Adrenal gland (tissue), 12 donors: ENCODE data around the gene ACAP3. TPM values are rescaled to one million over a fixed set of nuclear protein-coding genes. Genes with fewer than 3 reads are reported as not detected.

Source experiments
- DNase-seq, 7 donors: peaks; one replicate each; pipeline ENCODE4 v3.0.0-alpha.2; 2019 to 2020
- H3K27ac ChIP-seq, 5 donors: fragments of 200-600 bp; sonication (generic) in 4 of 5; 1 replicate in 3 of 5; 2 replicates in 2 of 5; pipeline versions ENCODE4 v1.5.1 to v1.8.0; 2016 to 2020; ENCODE audit warnings: mild to moderate bottlenecking in 1 of 5
- H3K27me3 ChIP-seq: fragments of 200-600 bp; 2 replicates; pipeline ENCODE4 v1.8.0; 2021
- H3K36me3 ChIP-seq, 2 donors: fragments of 200-600 bp; replicated peaks in 1 of 2; 1 replicate in 1 of 2; 2 replicates in 1 of 2; pipeline versions ENCODE4 v1.5.1 to v1.8.0; 2018 to 2022
- H3K4me1 ChIP-seq, 2 donors: fragments of 200-600 bp; replicated peaks in 1 of 2; 1 replicate in 1 of 2; 2 replicates in 1 of 2; pipeline versions ENCODE4 v1.5.1 to v1.8.0; 2018 to 2021
- H3K4me3 ChIP-seq, 4 donors: fragments of 200-600 bp; sonication (generic) in 3 of 4; one replicate each; pipeline ENCODE4 v1.5.1; 2016 to 2018
- H3K9me3 ChIP-seq, 3 donors: fragments of 200-600 bp; sonication (generic) in 1 of 3; replicated peaks in 1 of 3; 1 replicate in 2 of 3; 2 replicates in 1 of 3; pipeline versions ENCODE4 v1.5.1 to v1.8.0; 2016 to 2021
- POLR2A ChIP-seq, 2 donors: fragments of 450-650 bp; IDR thresholded peaks; one replicate each; pipeline ENCODE4 v1.6.1; 2017; ENCODE audit warnings: antibody characterized with exemption in 2 of 2, mild to moderate bottlenecking in 2 of 2, moderate library complexity in 1 of 2
- WGBS, 4 donors: extraction: QIAGEN DNeasy Blood & Tissue Kit in 2 of 4; methylation state at CpG; one replicate each; pipeline versions ENCODE4 v1.1.5 to v1.1.7; 2013 to 2017; 5-methylcytosine and 5-hydroxymethylcytosine counted together
- intact Hi-C, 2 donors: fragments of 100-400 bp; cut with DNase I; formaldehyde crosslinking; loops; one replicate each; pipeline versions ENCODE4 v1.14.1 to v1.15.0; 2022 to 2023
- polyA plus RNA-seq, 3 donors: library from polyadenylated mRNA; stranded (reverse); fragments of 200-250 nt in 2 of 3; fragments of 350-450 nt in 1 of 3; fragmentation: Illumina TruSeq in 1 of 3; extraction: RNeasy Lipid Tissue Mini Kit (QIAGEN cat#74804) in 1 of 3; gene quantifications; one replicate each; pipeline ENCODE4 v1.2.3, GENCODE V29; 2013 to 2014
- total RNA-seq, 9 donors: library from RNA; depleted of rRNA in 4 of 9; stranded (reverse); fragments of >200 nt in 4 of 9; fragments of 120-200 nt in 1 of 9; fragmentation: NEBNext Ultra II Directional in 1 of 9; extraction: Animal tissue kit (Norgen Biotek cat#: 25700) in 1 of 9; gene quantifications; one replicate each; pipeline versions ENCODE4 v1.1.0 to v1.2.4, GENCODE V29; 2013 to 2023
- TF ChIP-seq, protein P1 (sequence below), 6 experiments: fragments of 450-650 bp in 4 of 6; fragments of 200-600 bp in 2 of 6; sonication (generic) in 1 of 6; IDR thresholded peaks; 1 replicate in 5 of 6; 2 replicates in 1 of 6; pipeline versions ENCODE4 v1.5.1 to v1.8.0; 2016 to 2021; ENCODE audit warnings: antibody characterized with exemption in 6 of 6, mild to moderate bottlenecking in 2 of 6, moderate library complexity in 1 of 6
- donor health status: healthy with polysubstance abuse.
- donor health status: Bipolar disorder and iron deficiency.
- donor health status: DM: yes; HTN: yes; CAD: no.
- donor health status: DM: no; HTN: no; CAD: no.
- donor health status: DM: no; HTN: no; CAD: no.
- donor health status: DM: yes; HTN: yes; CAD: no.

The ACAP3 gene
- total and polyA plus RNA-seq, 12 donors = 5.0 to 385 (median 40.8) TPM

DNA sequence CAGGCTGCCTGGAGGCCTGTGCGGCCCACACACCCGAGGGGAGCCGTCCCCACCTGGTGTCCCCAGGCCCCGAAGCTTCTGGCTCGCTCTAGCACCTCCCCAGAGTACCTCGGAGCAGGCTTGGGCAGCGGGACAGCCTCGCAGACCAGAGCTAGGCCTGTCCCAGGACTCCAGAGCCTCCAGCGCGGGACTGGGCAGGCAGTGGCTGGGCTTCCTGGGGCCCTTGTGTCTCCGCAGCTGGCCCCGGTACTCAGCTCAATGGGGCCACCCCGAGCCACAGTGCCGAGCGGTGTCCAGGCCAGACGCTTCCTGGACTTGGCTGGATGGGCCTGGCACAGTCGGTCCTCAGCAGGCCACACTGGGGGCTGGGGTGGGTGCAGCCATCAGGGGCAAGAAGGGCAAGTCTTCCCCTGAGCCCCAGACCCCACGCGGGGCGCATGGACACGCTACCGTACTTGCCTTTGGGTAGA lies 22.6 kb downstream of the ACAP3 start:
- intact Hi-C loops = no loop called here
- Histone ChIP-seq H3K4me3 (no peak overlapping the region), H3K9me3 (no peaks in the 10 kb centered on the region), H3K27me3 (peaks cover 18% of the 10 kb centered on the region), H3K36me3 (no peaks in the 10 kb centered on the region), H3K27ac (no peak overlapping the region), H3K4me1 (peaks cover 4 to 16% of the 10 kb centered on the region in 2 donors)
- WGBS, 4 donors = 60 to 94% (median 91%) methylated on average over 2 to 22 of the region's 22 CpGs
- no peak for DNase-seq
- no peak for TF ChIP-seq POLR2A (IDR thresholded peaks at IDR 0.05)
- TF ChIP-seq, protein P1, sequence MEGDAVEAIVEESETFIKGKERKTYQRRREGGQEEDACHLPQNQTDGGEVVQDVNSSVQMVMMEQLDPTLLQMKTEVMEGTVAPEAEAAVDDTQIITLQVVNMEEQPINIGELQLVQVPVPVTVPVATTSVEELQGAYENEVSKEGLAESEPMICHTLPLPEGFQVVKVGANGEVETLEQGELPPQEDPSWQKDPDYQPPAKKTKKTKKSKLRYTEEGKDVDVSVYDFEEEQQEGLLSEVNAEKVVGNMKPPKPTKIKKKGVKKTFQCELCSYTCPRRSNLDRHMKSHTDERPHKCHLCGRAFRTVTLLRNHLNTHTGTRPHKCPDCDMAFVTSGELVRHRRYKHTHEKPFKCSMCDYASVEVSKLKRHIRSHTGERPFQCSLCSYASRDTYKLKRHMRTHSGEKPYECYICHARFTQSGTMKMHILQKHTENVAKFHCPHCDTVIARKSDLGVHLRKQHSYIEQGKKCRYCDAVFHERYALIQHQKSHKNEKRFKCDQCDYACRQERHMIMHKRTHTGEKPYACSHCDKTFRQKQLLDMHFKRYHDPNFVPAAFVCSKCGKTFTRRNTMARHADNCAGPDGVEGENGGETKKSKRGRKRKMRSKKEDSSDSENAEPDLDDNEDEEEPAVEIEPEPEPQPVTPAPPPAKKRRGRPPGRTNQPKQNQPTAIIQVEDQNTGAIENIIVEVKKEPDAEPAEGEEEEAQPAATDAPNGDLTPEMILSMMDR (IDR thresholded peaks at IDR 0.05) = no peak

DNA sequence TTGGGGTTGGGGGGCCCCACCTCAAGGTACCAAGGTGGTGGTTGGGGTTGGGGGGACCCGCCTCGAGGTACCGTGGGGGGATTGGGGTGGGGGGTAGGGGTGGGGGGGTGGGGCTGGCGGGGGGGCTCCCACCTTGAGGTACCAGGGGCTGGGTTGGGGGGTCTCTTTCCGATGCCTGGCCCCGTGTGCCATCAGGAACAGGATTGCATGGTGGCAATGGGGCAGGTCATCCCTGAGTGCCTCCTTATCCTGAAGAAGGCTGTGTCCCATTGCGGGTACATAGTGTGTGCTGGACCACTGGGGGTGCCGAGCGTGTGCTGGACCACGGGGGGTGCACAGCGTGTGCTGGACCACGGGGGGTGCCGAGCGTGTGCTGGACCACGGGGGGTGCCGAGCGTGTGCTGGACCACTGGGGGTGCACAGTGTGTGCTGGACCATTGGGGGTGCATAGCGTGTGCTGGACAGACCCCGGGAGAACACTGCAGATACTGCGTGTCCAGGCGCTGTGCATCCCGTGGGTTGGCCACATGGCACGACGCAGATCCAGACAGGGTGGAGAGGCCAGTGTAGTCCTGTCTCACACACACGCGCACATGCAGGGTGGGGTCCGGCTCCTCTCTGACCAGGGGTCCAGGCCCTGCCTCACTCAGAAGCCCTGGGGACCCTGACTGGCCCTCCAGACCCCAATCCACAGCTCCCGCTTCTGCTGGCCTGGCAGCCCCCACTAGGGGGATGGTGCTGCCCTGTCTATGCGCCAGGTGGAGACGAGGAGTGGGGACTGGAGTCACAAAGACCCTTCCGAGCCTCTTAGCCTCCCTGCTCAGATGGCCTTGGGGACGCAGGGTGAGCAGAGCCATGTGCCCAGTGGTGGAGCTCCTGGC lies 23.3 kb downstream of the ACAP3 start:
- no peak overlapping the region for H3K4me3 ChIP-seq
- intact Hi-C loops = no loop called here
- TF ChIP-seq POLR2A (IDR thresholded peaks at IDR 0.05) = no peak
- TF ChIP-seq, protein P1 (IDR thresholded peaks at IDR 0.05) = no peak
- 64 to 82% (median 80%) methylated on average over 12 to 31 of the region's 32 CpGs for WGBS, 4 donors
- H3K9me3 ChIP-seq = no peaks in the 10 kb centered on the region
- no peak overlapping the region for H3K27ac ChIP-seq
- no peak for DNase-seq
- no peaks in the 10 kb centered on the region for H3K36me3 ChIP-seq
- H3K27me3 ChIP-seq = peaks cover 18% of the 10 kb centered on the region
- H3K4me1 ChIP-seq = peaks cover 4 to 16% of the 10 kb centered on the region in 2 donors

DNA sequence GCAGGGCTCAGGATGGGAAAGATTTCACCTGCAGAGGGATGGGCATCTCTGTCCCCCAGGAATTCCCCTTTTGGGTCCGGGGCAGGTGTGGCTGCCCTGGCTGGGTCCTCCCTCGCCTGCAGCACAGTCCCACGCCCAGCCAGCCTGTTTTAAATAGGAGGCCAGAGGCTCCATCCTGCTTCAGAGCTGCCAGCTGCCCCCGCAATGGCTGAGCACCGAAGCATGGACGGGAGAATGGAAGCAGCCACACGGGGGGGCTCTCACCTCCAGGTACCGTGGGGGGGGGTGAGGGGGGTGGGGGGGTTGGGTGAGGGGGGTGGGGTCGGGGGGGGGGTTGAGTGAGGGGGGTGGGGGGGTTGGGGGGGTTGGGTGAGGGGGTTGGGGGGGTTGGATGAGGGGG lies 23.9 kb downstream of the ACAP3 start:
- Histone ChIP-seq H3K36me3 (no peaks in the 10 kb centered on the region), H3K4me3 (no peak overlapping the region), H3K27ac (no peak overlapping the region), H3K4me1 (peaks cover 4 to 16% of the 10 kb centered on the region in 2 donors), H3K9me3 (no peaks in the 10 kb centered on the region), H3K27me3 (peaks cover 18% of the 10 kb centered on the region)
- intact Hi-C loops = no loop called here
- DNase-seq = no peak
- 10 to 15% (median 13%) methylated on average over 4 to 8 of the region's 9 CpGs; no CpG with 5 or more reads in 1 of the 4 donors for WGBS, 4 donors
- TF ChIP-seq POLR2A (IDR thresholded peaks at IDR 0.05) = no peak
- TF ChIP-seq, protein P1 (IDR thresholded peaks at IDR 0.05) = no peak

DNA sequence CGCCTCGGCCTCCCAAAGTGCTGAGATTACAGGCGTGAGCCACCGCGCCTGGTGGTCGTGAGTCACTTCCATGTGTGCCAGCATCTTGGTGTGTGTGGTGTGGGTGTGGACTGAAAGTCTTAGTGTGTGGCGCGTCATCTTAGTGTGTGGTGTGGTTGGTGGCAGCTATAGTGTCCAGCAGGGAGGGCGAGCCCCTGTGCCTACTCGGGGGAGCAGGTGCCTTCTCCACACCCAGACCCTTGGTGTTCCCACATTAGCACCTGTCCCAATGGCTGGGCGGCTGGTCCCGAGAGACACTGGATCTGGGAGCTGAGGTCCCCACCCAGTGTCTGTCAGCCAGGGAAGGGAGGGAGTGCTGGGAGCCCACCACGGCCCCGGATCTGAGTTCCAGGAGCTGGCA lies 24.7 kb downstream of the ACAP3 start:
- H3K9me3 ChIP-seq = no peaks in the 10 kb centered on the region
- H3K27me3 ChIP-seq = peaks cover 18% of the 10 kb centered on the region
- WGBS, 4 donors = 65 to 72% (median 69%) methylated on average over 8 to 14 of the region's 14 CpGs
- H3K4me1 ChIP-seq = peaks cover 4 to 16% of the 10 kb centered on the region in 2 donors
- H3K36me3 ChIP-seq = no peaks in the 10 kb centered on the region
- intact Hi-C loops = no loop called here
- no peak for TF ChIP-seq POLR2A (IDR thresholded peaks at IDR 0.05)
- TF ChIP-seq, protein P1 (IDR thresholded peaks at IDR 0.05) = no peak
- H3K27ac ChIP-seq = no peak overlapping the region
- no peak overlapping the region for H3K4me3 ChIP-seq
- peak in 1 of 7 donors; percentile 13 for DNase-seq
